ENCODE measurements around the gene KLF13.
A peak's percentile ranks its signal among the peaks of the same experiment; 100 is the strongest.

KLF13 gene

GRCh38 chr15:31303726-31304648 lies 22.6 kb upstream of the KLF13 start:
- H3K9ac ChIP-seq: peak overlapping the region in 4 of 11 experiments; percentile 39 to 82 (median 76); a peak in 2 of 22 replicates
- peak overlapping the region; percentile 68 to 97 (median 88) for H3K4me2 ChIP-seq
- no peaks in the 10 kb centered on the region for H4K20me1 ChIP-seq
- no peaks in the 10 kb centered on the region for H3K9me3 ChIP-seq (replicated peaks in 1 of 11)
- no peak overlapping the region for H3K4me3 ChIP-seq
- H3K27me3 ChIP-seq: peaks cover 0 to 25% (median 0%) of the 10 kb centered on the region in 11 experiments; a peak in 1 of 22 replicates
- H3K27ac ChIP-seq: peak overlapping the region in 7 of 11 experiments; percentile 30 to 91 (median 83); a peak in 13 of 22 replicates
- H3K4me1 ChIP-seq: peaks cover 82 to 100% (median 100%) of the 10 kb centered on the region in 10 experiments
- no peak for TF ChIP-seq Cebpa-rat (IDR thresholded peaks at IDR 0.05)
- H3K36me3 ChIP-seq: no peaks in the 10 kb centered on the region

- peak overlapping the region in 7 of 11 experiments; percentile 5 to 91 (median 66); a peak in 10 of 22 replicates for H3K27ac ChIP-seq
These were observed 21.8 kb upstream of the KLF13 start for GRCh38 chr15:31304751-31305365.

GRCh38 chr15:31305375-31305774 lies 21.3 kb upstream of the KLF13 start:
- Histone ChIP-seq H3K27ac (peak overlapping the region in 6 of 11 experiments; percentile 23 to 91 (median 70); a peak in 8 of 22 replicates), H3K27me3 (peaks cover 0 to 25% (median 0%) of the 10 kb centered on the region in 11 experiments; a peak in 1 of 22 replicates), H3K4me1 (peaks cover 74 to 100% (median 100%) of the 10 kb centered on the region in 10 experiments), H3K9ac (peak overlapping the region in 4 of 11 experiments; percentile 6 to 63 (median 30); a peak in 2 of 22 replicates), H4K20me1 (no peaks in the 10 kb centered on the region), H3K4me3 (no peak overlapping the region), H3K4me2 (peak overlapping the region in 10 of 11 experiments; percentile 47 to 97 (median 88); a peak in 19 of 22 replicates), H3K9me3 (replicated peaks in 1 of 11) (no peaks in the 10 kb centered on the region), H3K36me3 (no peaks in the 10 kb centered on the region)
- TF ChIP-seq Cebpa-rat (IDR thresholded peaks at IDR 0.05): no peak

More at GRCh38 chr15:31304751-31305365, 21.8 kb upstream of the KLF13 start:
- Histone ChIP-seq H3K36me3 (no peaks in the 10 kb centered on the region), H3K4me3 (no peak overlapping the region), H3K4me1 (peaks cover 79 to 100% (median 100%) of the 10 kb centered on the region in 10 experiments), H3K9me3 (replicated peaks in 1 of 11) (no peaks in the 10 kb centered on the region), H3K27me3 (peaks cover 0 to 25% (median 0%) of the 10 kb centered on the region in 11 experiments; a peak in 1 of 22 replicates), H4K20me1 (no peaks in the 10 kb centered on the region), H3K9ac (peak overlapping the region in 6 of 11 experiments; percentile 12 to 50 (median 22); a peak in 6 of 22 replicates), H3K4me2 (peak overlapping the region in 10 of 11 experiments; percentile 47 to 97 (median 88); a peak in 19 of 22 replicates)
- TF ChIP-seq Cebpa-rat (IDR thresholded peaks at IDR 0.05): no peak

- Histone ChIP-seq H3K36me3 (no peaks in the 10 kb centered on the region), H3K9me3 (replicated peaks in 1 of 11) (no peaks in the 10 kb centered on the region), H3K4me3 (peak overlapping the region in 4 of 10 experiments; percentile 11 to 52 (median 24); a peak in 5 of 20 replicates), H3K27me3 (peaks cover 0 to 25% (median 0%) of the 10 kb centered on the region in 11 experiments; a peak in 1 of 22 replicates), H4K20me1 (no peaks in the 10 kb centered on the region), H3K4me1 (peaks cover 69 to 98% (median 97%) of the 10 kb centered on the region in 10 experiments), H3K4me2 (peak overlapping the region; percentile 74 to 97 (median 88)), H3K27ac (peak overlapping the region in 9 of 11 experiments; percentile 24 to 91 (median 71); a peak in 17 of 22 replicates), H3K9ac (peak overlapping the region in 10 of 11 experiments; percentile 18 to 70 (median 62); a peak in 16 of 22 replicates)
- TF ChIP-seq Cebpa-rat (IDR thresholded peaks at IDR 0.05): no peak
These were observed 20.7 kb upstream of the KLF13 start for GRCh38 chr15:31305796-31306425.

GRCh38 chr15:31306426-31307269 lies 20.0 kb upstream of the KLF13 start:
- peak overlapping the region in 6 of 10 experiments; percentile 1 to 52 (median 14); a peak in 6 of 20 replicates for H3K4me3 ChIP-seq
- peaks cover 61 to 91% (median 90%) of the 10 kb centered on the region in 10 experiments for H3K4me1 ChIP-seq
- H3K9me3 ChIP-seq (replicated peaks in 1 of 11): no peaks in the 10 kb centered on the region
- no peaks in the 10 kb centered on the region for H3K36me3 ChIP-seq
- H4K20me1 ChIP-seq: no peaks in the 10 kb centered on the region
- TF ChIP-seq Cebpa-rat (IDR thresholded peaks at IDR 0.05): no peak
- H3K27ac ChIP-seq: peak overlapping the region in 9 of 11 experiments; percentile 24 to 91 (median 71); a peak in 18 of 22 replicates
- H3K9ac ChIP-seq: peak overlapping the region in 10 of 11 experiments; percentile 18 to 70 (median 62); a peak in 18 of 22 replicates
- peaks cover 0 to 25% (median 0%) of the 10 kb centered on the region in 11 experiments; a peak in 1 of 22 replicates for H3K27me3 ChIP-seq
- H3K4me2 ChIP-seq: peak overlapping the region; percentile 74 to 97 (median 88)

GRCh38 chr15:31307270-31308184 lies 19.1 kb upstream of the KLF13 start:
- peak overlapping the region in 9 of 11 experiments; percentile 24 to 91 (median 71); a peak in 17 of 22 replicates for H3K27ac ChIP-seq
- no peak for TF ChIP-seq Cebpa-rat (IDR thresholded peaks at IDR 0.05)
- peaks cover 0 to 25% (median 0%) of the 10 kb centered on the region in 11 experiments; a peak in 1 of 22 replicates for H3K27me3 ChIP-seq
- H3K36me3 ChIP-seq: no peaks in the 10 kb centered on the region
- H3K4me2 ChIP-seq: peak overlapping the region; percentile 74 to 97 (median 88)
- no peaks in the 10 kb centered on the region for H3K9me3 ChIP-seq (replicated peaks in 1 of 11)
- H4K20me1 ChIP-seq: no peaks in the 10 kb centered on the region
- H3K9ac ChIP-seq: peak overlapping the region in 8 of 11 experiments; percentile 47 to 70 (median 63); a peak in 16 of 22 replicates
- peak overlapping the region in 5 of 10 experiments; percentile 8 to 52 (median 26); a peak in 4 of 20 replicates for H3K4me3 ChIP-seq
- peaks cover 53 to 88% (median 81%) of the 10 kb centered on the region in 10 experiments for H3K4me1 ChIP-seq

Data from BLaER1 treated with 17β-estradiol and CSF1 and Interleukin-3, amounts not matched to agents 10 nM and 100 nM (cell line).